Measurements from ENCODE around the gene NMT1. TPM values are rescaled to one million over a fixed set of nuclear protein-coding genes. Genes with fewer than 3 reads are reported as not detected.

NMT1 gene
- total RNA-seq, 1 experiment from 2014 or later: 173 TPM

DNA sequence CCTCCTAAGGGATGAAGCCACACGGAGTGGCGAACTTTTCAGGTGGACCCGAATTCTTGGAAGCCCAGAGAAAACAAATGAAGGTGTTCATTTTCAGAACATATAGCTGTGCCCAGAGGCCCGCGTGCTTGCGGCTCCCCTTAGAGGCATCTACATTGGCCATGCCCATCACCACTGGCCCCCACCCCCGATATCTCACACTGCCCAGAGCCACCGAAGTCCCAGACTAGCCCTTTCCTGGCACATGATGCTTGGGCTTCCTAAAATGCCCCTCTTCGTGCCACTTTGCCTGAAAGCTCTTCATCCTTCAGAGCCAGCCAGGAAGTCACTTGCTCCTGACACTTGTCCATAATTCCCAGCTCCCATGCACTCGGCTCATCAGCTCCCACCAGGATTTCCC, 85.0 kb downstream of the NMT1 start:
- Histone ChIP-seq H3K27me3 (ENCODE audit: insufficient read depth, low read length) (no peaks in the 10 kb centered on the region), H3K9ac (ENCODE audit: low read length) (peak overlapping the region; percentile 98), H4K20me1 (ENCODE audit: insufficient read depth) (peaks cover 11% of the 10 kb centered on the region; the same call in 1 of the 2 replicates), H2AFZ (ENCODE audit: low read depth, low read length, poor library complexity, severe bottlenecking) (no peak overlapping the region), H3K4me1 (ENCODE audit: control insufficient read depth in 1 of 2, insufficient read depth in 2 of 2, low read length in 2 of 2) (peaks cover 16 to 35% of the 10 kb centered on the region in 2 experiments), H3K9me2 (ENCODE audit: insufficient read depth) (no peaks in the 10 kb centered on the region), H3K4me3 (replicated peaks in 1 of 2; ENCODE audit: low read depth in 1 of 2, low read length in 2 of 2) (peak overlapping the region; percentile 68 to 95), H3K4me2 (ENCODE audit: low read length) (peak overlapping the region; percentile 87), H3K36me3 (ENCODE audit: control insufficient read depth in 1 of 2, insufficient read depth in 2 of 2, low read length in 2 of 2) (peaks cover 0 to 3% of the 10 kb centered on the region in 2 experiments; a peak in 1 of 4 replicates), H3K9me3 (ENCODE audit: control insufficient read depth in 1 of 2, insufficient read depth in 1 of 2, low read depth in 1 of 2, low read length in 2 of 2) (no peaks in the 10 kb centered on the region), H3K27ac (ENCODE audit: low read depth, low read length) (peak overlapping the region; percentile 87), H3K79me2 (ENCODE audit: insufficient read depth, low read length) (peaks cover 28% of the 10 kb centered on the region)
- BruUV-seq (replicated peaks): no TSS peak
- DNase-seq (ENCODE audit: low read depth, low spot score): no peak
- ChIA-PET CTCF (interaction anchor here (10.2 kb wide), 1 partner anchor 10 kb away, joined by 131 read pairs; the partner anchor contains the start of gene ACBD4), RAD21 (ENCODE audit: low non-redundant PET in 1 of 2, low total read pairs in 2 of 2, uncharacterized antibody in 2 of 2, unreplicated experiment in 2 of 2) (no interaction called here), POLR2A (interaction anchor here (1.0 to 7.3 kb wide), 2 partner anchors 10 to 28 kb away, joined by 4 to 176 read pairs; partner anchors contain the start of gene ACBD4)
- TF ChIP-seq, protein P1, sequence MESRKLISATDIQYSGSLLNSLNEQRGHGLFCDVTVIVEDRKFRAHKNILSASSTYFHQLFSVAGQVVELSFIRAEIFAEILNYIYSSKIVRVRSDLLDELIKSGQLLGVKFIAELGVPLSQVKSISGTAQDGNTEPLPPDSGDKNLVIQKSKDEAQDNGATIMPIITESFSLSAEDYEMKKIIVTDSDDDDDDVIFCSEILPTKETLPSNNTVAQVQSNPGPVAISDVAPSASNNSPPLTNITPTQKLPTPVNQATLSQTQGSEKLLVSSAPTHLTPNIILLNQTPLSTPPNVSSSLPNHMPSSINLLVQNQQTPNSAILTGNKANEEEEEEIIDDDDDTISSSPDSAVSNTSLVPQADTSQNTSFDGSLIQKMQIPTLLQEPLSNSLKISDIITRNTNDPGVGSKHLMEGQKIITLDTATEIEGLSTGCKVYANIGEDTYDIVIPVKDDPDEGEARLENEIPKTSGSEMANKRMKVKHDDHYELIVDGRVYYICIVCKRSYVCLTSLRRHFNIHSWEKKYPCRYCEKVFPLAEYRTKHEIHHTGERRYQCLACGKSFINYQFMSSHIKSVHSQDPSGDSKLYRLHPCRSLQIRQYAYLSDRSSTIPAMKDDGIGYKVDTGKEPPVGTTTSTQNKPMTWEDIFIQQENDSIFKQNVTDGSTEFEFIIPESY (IDR thresholded peaks at IDR 0.05; ENCODE audit: extremely low read depth, insufficient replicate concordance, low read length): no peak
- TF ChIP-seq SIN3A (IDR thresholded peaks at IDR 0.05; ENCODE audit: low read depth) (0 out of 2 replicates have a peak, but pooled peaks have one; percentile 14), YY1 (IDR thresholded peaks at IDR 0.05; ENCODE audit: extremely low read depth, insufficient replicate concordance, low read depth, low read length) (no peak), EZH2 (IDR thresholded peaks at IDR 0.05) (no peak)
- intact Hi-C loops (cut with micrococcal nuclease): loop anchor here (5.0 kb wide), 1 partner anchor 281 kb away; no protein-coding TSS in a partner anchor
- ATAC-seq: no peak

DNA sequence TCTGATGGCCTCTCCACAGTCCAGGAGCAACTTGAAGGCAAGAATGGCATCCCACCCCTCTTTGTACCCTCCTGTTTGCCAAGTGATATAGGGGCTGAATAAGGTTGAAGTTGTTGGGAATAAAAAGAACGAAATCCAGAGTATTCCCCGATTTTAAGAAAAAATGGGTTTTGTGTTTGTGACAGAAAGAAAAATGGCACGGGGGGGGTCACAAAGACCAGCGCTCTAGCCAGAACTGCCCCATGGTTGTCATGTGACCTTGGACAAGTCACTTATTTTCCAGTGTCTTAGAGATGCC, 85.4 kb downstream of the NMT1 start:
- no peaks in the 10 kb centered on the region for H3K9me2 ChIP-seq (ENCODE audit: insufficient read depth)
- ChIA-PET POLR2A (interaction anchor here (1.0 to 7.3 kb wide), 2 partner anchors 11 to 27 kb away, joined by 4 to 176 read pairs; partner anchors contain the start of gene ACBD4), CTCF (interaction anchor here (10.2 kb wide), 1 partner anchor 10 kb away, joined by 131 read pairs; the partner anchor contains the start of gene ACBD4), RAD21 (ENCODE audit: low non-redundant PET in 1 of 2, low total read pairs in 2 of 2, uncharacterized antibody in 2 of 2, unreplicated experiment in 2 of 2) (no interaction called here)
- intact Hi-C loops (cut with micrococcal nuclease): loop anchor here (5.0 kb wide), 1 partner anchor 281 kb away; no protein-coding TSS in a partner anchor
- H3K9me3 ChIP-seq (ENCODE audit: control insufficient read depth in 1 of 2, insufficient read depth in 1 of 2, low read depth in 1 of 2, low read length in 2 of 2): no peaks in the 10 kb centered on the region
- H3K4me1 ChIP-seq (ENCODE audit: control insufficient read depth in 1 of 2, insufficient read depth in 2 of 2, low read length in 2 of 2): peaks cover 18 to 35% of the 10 kb centered on the region in 2 experiments
- no TSS peak for BruUV-seq (replicated peaks)
- H3K27me3 ChIP-seq (ENCODE audit: insufficient read depth, low read length): no peaks in the 10 kb centered on the region
- ATAC-seq (no peak), DNase-seq (ENCODE audit: low read depth, low spot score) (no peak)
- peak overlapping the region; percentile 87 for H3K27ac ChIP-seq (ENCODE audit: low read depth, low read length)
- H3K4me3 ChIP-seq (replicated peaks in 1 of 2; ENCODE audit: low read depth in 1 of 2, low read length in 2 of 2): peak overlapping the region; percentile 68 to 95
- H3K4me2 ChIP-seq (ENCODE audit: low read length): peak overlapping the region; percentile 87
- peaks cover 14% of the 10 kb centered on the region; the same call in 1 of the 2 replicates for H4K20me1 ChIP-seq (ENCODE audit: insufficient read depth)
- H3K79me2 ChIP-seq (ENCODE audit: insufficient read depth, low read length): peaks cover 32% of the 10 kb centered on the region
- peaks cover 0 to 3% of the 10 kb centered on the region in 2 experiments; a peak in 1 of 4 replicates for H3K36me3 ChIP-seq (ENCODE audit: control insufficient read depth in 1 of 2, insufficient read depth in 2 of 2, low read length in 2 of 2)
- H3K9ac ChIP-seq (ENCODE audit: low read length): peak overlapping the region; percentile 98
- TF ChIP-seq EGR1 (IDR thresholded peaks at IDR 0.05; ENCODE audit: low read depth): no peak
- TF ChIP-seq POLR2AphosphoS5 (IDR thresholded peaks at IDR 0.05; ENCODE audit: low read depth, low read length): no peak
- TF ChIP-seq ZFX (IDR thresholded peaks at IDR 0.05): no peak
- TF ChIP-seq RAD21 (IDR thresholded peaks at IDR 0.05; ENCODE audit: low read depth): no peak
- 0 out of 2 replicates have a peak, but pooled peaks have one; percentile 15 for TF ChIP-seq SP1 (IDR thresholded peaks at IDR 0.05; ENCODE audit: low read depth)
- no peak overlapping the region for H2AFZ ChIP-seq (ENCODE audit: low read depth, low read length, poor library complexity, severe bottlenecking)

Measured in HCT116 (cell line).